Measurements from ENCODE around the gene MYBPC2.

GRCh38 chr19:50431343-50432220 lies 1.1 kb upstream of the MYBPC2 start:
- TF ChIP-seq SUZ12 (IDR thresholded peaks at IDR 0.05; ENCODE audit: extremely low read depth, insufficient read depth, insufficient read length) = no peak
- no peak for TF ChIP-seq YY1 (IDR thresholded peaks at IDR 0.05; ENCODE audit: insufficient read depth, insufficient read length)
- TF ChIP-seq ZNF274 (IDR thresholded peaks at IDR 0.05; ENCODE audit: low read depth, low read length) = no peak

Measured in NT2/D1 (cell line).